ENCODE measurements around the gene LDLRAD4.
A peak's percentile ranks its signal among the peaks of the same experiment; 100 is the strongest.

LDLRAD4 gene

DNA sequence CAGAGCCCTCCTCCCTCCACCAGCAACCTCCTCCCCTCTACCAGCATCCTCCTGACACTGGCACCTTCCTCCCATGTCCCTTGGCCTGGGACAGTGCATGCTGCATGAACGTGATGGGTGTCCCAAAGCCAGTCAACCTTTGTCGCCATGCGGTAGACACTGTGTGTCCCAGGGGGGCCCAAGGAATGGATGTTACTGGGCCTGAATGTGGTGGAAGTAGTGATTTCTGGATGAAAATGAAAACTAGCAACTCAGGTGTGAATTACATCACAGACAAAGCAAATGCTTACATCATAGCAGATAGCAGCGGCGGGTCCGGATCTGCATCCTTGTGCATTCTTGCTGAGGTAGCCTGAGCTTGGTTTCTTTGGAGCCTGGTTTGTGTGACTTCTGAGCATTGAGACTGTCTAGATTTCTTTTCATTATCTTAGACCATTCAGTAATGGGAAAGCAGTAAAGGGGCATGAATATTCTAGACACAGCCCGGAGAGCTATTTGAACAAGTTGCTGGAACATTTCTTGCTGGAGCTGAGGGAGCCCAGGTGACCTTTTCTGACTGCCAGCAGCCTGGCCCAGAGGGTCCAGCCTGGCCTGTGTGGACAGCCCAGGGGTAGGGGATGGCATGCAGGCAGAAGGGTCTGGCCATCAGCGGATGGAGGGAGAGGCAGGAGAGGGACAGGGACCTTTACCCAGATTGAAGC lies 407.4 kb downstream of the LDLRAD4 start:
- DNase-seq (ENCODE audit: low read depth, low spot score) = no peak

DNA sequence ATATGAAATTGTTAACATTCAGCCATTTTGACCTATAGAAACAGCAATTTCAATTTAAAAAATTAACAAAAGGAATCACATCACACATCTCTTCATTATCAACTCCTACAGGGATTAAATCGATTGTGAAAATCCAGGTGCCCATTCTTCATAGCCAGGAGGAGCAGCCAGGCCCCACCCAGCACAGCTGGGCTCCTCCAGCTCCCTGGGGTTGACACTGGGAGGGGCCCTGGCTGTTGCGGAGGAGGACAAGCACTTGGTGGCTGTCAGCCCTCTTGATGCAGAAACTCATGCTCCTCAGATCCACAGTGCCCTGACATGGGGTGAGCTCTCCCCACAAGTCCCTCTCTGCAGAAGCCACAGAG lies 408.0 kb downstream of the LDLRAD4 start:
- no peak for DNase-seq (ENCODE audit: low read depth, low spot score)

DNA sequence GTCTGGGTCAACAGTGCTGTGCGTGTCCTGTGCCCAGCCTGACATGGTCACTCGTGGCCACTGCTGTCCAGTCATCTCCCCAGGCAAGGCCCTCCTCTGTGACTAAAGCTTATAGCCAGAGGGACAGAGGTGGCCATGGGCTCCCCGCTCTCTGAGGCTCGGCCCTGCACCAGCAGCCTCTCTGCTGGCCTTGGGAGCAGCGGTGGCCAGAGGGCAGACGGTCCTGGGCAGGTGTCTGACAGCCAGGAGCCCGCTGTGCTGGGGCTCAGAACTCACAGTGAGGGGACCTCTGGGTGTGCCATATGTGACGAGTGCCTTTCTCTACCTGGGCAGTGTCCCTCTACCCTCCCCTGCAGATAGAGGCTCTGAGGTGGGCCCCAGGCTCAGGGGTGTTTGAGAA lies 409.1 kb downstream of the LDLRAD4 start:
- DNase-seq (ENCODE audit: low read depth, low spot score) = no peak

DNA sequence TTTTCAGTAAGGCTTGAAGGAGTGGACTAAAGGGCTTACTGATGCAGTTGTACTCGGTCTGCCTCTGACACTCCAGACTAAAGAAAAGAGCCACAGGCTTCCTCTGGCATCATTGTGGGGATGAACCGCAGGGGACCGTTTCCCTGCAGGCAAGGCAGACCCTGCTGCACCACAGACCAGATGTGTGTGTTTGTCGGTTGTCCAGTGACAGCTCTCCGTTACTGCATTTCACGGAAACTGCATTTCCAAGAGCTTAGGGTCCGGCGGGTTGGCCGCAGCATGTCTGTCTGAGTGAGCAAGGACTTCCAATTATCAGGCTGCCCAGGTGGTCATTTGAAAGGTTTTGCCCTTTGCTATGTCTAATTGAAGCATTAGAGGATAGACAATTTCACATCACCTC lies 409.7 kb downstream of the LDLRAD4 start:
- no peak for DNase-seq (ENCODE audit: low read depth, low spot score)

DNA sequence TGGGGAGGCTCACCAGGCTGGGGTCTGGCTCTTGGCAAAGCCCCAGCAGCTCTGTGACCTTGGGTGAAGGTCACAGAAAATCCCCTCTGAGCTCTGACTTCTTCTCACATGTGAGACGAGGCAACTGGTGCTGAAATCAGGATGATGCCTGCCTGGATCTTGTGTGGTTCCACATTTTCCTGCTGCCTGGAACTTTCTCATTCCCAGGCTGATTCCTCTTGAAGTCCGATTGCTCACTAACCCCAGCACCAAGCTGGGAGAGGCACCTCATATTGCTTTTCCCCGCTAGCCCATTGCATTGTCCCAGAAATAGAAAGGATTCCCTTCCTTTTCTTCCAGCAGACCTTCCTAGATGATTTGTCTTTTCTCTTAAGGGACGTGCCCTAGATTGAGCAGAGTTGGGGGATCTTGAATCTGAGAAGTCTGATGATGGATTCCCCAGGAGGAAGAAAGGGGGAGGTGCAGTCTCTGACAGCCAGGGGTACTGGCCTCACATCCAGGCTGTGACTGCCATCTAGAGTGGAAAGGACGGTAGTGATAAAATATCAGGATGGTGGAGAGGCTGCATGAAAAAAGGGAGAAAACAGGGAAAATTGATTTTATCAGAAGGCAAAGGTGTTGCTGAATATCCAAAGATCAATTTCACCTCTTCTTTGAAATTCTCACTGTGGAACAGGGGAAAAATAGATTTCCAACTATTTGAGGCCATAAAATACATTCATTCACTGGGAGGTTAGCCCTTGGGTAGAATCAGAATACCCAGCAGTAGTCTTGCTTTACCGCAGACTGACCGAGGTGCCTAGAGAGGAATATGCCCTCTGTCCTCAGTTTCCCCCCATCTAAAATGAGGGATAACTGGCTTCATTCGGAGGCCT lies 411.5 kb downstream of the LDLRAD4 start:
- peak; percentile 83 for DNase-seq (ENCODE audit: low read depth, low spot score)

DNA sequence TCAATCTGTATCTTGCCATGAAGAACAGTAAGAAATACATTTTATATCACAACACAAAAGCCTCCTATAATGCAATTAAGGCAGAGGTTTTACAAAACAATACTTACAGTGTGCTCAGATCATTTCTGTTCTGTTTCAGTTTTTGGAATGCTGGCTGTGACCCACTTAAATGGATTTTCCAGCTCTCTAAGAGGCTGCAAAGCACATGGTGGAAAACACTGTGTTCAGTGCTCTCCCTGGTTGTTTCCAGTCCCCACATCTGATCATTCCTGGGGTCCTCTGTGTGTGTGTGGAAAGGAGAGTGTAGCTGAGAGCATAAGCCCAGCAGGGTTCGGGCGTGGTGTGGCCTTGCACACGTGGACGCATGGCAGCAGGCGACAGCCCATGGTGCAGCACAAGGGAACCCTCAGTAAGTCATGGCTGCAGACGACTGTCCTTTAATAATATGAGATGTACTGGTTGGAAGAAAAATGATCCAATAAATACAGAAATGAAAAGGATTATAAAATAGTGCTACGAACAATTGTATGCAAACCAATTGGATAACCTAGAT lies 412.2 kb downstream of the LDLRAD4 start:
- DNase-seq (ENCODE audit: low read depth, low spot score) = no peak

DNA sequence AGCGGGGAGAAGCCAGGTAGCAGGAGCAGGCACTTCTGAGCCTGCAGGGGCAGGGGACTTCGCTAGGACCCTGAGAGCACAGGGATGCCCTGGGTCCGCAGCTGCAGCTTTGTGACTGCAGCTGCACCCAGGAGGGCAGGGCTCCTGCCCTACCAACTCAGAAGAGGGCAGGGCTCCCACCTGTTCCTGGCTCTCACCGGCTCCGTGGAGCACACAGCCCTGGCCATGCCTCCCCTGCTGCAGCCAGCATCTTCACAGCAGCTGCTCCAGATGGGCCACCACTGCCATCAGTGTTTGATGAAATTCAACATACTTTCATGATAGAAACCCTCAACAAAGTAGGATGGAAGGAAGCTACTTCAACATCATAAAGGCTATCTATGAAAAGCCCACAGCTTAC lies 415.1 kb downstream of the LDLRAD4 start:
- DNase-seq (ENCODE audit: low read depth, low spot score) = no peak

DNA sequence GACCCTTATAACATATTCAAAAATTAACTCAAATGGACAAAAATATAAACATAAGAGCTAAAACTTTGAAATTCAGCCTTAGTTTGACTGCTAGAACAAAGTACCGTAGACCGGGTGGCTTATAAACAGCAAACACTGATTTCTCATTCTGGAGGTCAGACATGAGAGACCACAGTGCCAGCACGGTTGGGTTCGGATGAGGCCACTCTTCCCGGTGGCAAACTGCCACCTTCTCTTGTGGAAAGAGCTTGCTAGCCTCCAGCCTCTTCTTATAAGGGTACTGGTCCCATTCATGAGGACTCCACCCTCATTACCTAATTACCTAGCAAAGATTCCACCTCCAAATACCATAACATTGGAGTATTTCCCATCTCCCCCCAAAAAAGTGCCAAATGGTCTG lies 416.5 kb downstream of the LDLRAD4 start:
- DNase-seq (ENCODE audit: low read depth, low spot score) = no peak

DNA sequence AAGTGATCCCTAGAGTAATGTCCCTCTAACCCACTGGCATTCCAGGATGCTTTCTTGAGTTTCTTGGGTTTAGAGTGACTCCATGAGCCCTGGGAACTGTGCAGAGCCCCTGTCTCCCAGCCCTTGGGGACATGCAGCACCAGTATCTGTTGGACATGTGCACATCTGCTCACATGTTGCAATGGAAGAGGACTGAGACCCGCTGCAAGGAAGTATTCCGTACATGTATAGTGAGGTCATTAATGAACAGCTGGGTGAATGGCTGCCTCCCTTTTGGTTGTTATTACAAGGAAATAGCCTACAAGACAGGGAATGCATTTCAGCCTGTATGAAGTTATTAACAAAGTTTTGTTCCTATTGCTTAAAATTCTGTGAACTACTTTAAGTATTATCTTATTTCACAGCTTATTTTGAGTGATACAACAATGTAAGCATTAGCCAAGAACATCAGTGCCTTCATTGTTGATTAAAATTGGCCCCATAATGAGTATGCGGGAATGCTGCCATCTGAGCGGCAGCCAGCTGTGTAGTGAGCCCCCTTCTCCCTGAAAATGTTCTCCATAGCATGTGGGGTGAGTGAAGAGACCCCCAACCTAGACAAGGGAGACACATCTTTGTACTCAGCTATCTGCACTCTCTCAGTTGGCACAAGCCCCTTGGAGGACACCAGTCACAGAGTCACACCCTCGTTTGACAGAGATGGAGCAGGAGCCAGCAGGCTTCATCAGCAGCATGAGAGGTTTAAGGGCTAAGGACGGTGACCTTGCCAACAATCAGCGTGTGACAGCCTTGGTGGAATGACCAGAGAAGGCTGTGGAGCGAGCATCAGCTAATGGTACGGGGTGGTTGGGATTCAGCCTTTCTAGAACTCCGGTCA lies 420.4 kb downstream of the LDLRAD4 start:
- no peak for DNase-seq (ENCODE audit: low read depth, low spot score)

DNA sequence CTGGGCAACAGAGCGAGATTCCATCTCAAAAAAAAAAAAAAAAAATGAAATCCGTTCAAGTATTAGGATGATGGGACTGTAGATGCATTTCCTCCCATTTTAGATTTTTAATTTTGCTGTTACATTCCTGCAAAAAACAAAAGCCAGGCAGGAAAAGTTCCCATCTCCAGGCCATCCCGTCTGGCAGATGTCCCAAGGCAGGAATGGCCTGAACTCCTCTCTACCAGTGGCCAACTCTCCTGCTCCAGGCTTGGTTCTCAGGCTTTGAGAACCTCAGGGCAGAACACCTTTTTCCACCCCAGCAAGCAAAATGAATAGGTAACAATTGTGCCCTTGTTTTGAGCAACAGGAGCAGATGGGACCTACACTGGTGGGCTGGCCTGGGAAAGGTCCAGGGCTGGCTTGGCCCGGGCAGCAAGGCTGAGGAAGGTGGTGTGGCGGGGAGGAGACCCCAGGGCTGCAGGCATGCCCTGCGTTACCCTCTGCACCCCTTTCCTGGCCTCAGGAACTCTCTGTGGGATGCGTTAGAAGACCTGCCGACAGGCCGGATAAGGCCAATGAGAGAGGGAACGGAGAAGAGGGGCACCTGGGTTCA lies 421.8 kb downstream of the LDLRAD4 start:
- no peak for DNase-seq (ENCODE audit: low read depth, low spot score)

DNA sequence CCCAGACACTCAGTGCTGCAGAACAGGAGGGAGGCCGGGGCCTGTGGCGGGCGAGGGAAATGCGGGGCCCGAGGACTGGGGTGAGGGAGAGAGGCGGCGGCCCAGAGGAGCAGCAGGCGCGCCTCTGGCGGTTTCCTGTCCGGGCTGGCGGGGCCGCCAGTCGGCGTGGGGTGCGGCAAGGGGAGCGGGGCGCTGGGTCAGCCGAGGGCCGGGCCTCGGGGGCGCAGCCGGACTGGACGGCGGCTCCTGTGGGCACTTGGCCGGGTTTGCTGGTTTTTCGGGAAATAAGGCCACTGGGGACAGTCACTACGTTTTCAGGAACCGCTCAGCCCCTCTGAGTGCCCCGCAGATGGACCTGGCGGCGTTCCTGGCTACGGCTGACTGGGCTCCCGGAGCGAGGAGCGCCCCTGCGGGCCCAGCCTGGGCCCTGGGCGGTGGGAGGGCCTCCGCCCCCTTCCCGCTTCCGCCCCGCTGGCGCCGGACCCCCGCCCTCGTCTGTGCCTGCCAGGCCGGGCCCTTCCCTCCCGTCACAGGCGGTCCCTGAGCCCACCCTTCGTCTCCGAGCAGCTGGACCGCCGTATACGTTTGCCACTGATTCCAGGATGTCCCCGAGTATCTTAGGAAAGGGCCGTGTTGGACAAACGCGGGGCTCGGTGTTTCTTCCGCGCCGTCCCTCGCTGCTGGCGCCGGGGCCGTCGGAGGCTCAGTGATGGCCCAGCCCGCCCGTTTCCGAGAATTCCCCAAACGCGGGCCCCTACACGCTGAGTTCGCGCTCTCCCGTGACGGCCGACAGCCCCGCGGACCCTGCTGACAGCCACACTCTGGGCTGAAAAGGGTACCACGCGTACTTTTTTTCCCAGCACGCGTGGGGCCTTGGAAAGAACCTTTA lies 423.2 kb downstream of the LDLRAD4 start:
- DNase-seq (ENCODE audit: low read depth, low spot score) = peak; percentile 33

DNA sequence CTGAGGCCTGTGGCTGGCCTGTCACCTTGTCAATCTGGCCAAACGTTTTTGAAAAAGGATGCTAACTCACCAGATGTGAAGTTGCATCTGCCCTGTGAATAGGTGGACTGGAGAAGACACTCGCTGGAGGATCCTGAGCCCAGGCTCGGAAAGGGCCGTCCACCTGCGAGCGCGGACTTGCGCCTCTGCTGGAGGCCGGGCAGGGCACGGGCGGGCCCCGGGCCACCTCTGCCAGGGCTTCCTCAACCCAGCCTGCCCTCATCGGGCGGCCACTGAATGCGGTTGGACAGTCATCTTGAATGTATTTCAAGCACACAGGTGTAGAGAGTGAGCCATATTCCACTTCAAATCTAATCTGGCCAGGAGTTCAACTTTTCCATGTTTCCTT lies 423.9 kb downstream of the LDLRAD4 start:
- no peak for DNase-seq (ENCODE audit: low read depth, low spot score)

DNA sequence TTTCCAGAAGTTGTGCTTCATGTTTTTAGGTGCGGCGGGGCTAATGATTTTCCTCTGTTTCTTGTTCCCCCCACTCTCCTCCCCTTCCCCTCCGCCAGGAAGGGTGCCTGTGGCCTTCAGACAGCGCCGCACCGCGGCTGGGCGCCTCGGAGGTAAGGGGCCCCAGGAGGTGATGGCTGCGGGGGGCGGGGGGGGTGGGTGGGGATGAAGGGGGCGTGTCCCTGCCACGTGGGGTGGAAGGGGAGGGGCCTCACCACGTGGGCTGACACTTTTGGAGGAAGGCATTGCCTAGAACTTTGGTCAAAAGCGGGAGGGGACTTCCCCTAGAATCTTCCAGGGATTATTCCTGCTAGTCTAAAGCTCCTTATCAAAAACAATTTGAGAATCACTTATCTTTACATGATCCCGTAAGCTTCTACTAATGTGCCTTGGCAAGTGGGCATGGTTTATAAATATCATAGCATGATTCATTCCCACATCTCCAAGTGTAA lies 424.7 kb downstream of the LDLRAD4 start:
- no peak for DNase-seq (ENCODE audit: low read depth, low spot score)

DNA sequence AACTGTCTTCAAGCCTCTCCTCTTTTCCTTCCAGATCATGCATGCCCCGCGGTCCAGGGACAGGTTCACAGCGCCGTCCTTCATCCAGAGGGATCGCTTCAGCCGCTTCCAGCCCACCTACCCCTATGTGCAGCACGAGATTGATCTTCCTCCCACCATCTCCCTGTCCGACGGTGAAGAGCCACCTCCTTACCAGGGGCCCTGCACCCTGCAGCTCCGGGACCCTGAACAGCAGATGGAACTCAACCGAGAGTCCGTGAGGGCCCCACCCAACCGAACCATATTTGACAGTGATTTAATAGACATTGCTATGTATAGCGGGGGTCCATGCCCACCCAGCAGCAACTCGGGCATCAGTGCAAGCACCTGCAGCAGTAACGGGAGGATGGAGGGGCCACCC lies 426.5 kb downstream of the LDLRAD4 start:
- no peak for DNase-seq (ENCODE audit: low read depth, low spot score)

DNA sequence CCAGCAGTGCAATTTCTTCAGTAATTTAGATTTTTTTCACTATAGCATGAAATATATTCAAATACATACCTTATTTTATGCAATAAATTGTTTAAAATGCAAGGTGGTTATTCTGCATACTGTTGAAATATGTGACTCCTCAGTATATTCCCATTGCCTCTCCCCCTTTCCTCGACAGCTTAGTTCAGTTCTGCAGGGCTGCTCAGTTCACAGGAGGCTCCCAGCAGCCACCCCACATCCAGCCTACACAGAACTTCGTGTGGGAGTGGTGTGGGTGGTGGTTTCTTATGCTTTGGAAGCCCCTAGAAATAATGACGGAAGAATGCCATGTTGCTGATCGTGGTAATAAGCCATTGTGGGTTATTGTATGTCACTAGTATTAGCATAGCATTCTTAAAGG lies 428.1 kb downstream of the LDLRAD4 start:
- DNase-seq (ENCODE audit: low read depth, low spot score) = no peak

DNA sequence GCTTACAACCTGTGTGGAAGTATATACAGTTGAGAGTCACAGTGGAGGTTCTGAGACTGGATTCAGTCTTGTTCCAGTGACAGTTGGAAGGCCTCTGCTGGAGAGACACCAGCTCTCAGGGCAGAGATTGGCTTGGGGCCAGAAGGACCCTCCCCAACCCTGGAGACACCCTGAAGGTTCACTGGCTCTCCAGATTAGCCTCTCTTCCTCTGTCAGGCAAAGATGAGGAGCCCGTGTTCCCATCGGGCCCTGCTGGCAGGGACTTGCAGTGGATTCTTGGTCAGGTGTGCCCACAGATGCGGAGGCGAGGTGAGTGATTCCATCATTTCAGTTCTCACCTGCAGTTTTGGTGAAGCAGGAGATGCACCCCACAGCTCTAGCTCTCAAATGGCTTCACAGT lies 429.2 kb downstream of the LDLRAD4 start:
- DNase-seq (ENCODE audit: low read depth, low spot score) = no peak

DNA sequence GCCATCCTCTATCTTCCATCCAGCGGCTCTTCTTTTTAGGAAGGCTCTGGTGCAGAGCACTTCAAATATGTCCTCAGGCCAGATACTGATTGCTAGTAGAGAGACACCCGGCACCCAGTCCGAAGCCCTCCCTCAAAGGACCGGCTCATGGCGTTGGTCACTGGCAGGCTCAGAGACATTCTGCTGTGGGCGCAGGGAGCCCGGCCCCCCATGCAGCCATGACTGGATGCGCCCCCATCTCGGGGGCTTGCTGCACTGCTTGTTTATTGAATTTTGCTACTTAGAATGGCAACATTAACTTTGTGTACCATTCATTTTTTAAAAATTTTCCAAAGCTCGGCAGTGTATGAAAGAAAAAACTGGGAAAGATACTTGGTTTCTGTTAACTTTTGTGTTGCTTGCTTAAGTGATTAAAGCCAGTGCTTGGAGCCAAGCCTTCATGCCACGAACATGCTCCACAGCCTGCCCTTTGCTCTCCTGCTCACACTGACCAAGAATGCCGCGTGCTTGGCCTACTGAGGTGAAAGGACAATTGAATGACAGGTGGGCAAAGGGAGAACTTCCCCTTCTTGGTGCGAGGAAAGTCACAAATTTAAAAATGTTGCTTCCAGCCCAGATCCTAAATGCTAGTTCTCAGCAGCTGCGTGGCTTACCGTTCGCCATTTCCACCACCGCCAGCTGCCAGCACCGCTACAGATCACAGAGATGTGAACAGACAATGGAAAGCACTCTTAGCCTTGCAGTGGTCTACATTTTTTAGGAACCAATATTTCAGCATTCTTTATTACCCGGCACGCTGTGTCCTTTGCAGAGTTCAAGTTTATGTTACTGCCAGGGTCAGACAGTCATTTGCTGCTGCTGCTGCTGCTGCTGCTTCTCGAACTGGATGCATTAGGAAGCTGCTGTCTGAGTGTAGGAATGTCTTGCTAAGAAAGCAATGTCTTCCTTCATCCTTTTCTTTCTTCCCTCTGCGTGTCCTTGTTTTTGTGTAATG lies 431.1 kb downstream of the LDLRAD4 start:
- DNase-seq (ENCODE audit: low read depth, low spot score) = no peak

DNA sequence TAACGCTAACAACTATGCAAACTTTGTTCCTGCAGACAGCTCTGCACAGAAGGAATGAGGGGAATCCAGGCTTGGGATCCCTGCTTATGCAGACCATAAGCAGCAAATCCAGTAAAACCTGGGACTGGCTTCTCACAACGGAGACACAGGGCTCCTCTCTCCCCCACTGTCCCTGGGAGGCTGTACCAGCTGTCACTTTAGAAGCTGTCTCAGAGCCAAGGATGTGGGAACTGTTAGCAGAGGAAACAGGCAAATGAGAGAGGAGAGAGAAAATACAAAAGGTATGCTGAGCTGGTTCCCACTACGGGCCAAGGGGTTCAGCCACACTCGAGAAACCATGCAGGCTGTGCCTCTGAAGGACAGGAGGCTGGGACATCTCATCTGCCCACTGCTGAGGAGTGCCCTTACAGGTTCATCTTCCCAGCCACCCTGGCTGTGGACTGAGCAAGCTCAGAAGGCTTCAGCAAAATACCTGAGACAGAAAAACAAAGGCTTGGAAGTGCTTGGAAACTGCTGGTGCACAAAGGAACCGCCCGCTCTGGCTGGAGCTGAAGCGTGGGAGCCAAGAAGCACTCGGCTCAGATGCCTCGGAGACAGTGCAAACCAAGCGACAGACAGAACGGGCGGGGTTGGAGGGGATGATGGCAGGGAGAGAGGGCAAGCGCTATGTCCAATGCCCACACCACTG lies 435.3 kb downstream of the LDLRAD4 start:
- DNase-seq (ENCODE audit: low read depth, low spot score) = peak; percentile 24

DNA sequence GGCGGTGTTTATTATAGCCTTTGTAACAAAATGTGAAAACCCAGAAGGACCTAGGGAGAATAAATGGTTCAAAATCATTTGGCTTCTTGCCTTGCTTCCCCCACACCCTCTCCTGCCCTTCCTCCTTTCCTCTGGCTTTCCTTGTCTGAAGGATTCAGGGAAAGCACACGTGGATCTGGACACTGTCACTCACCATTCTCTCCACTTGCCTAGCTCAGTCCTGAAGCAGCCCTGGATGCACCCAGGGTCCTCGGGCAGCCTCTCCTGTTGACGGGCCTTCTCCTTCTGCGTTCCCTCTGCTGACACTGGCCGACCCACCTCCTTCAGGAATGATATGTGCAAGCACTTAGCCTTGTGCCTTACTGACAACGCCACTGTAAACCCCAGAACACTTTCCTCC lies 439.4 kb downstream of the LDLRAD4 start:
- DNase-seq (ENCODE audit: low read depth, low spot score) = no peak

Data from astrocyte of the hippocampus (primary cell).